NAMALWA (cell line): Measurements from ENCODE around the gene COA7.
"Not testable (repeated sequence)": the region's sequence is repeated elsewhere in the genome, so short reads cannot be mapped to it uniquely, and the experiment has no call there.

Experiments
- DNase-seq: peaks from one replicate; pipeline ENCODE4 v3.0.0-alpha.2; 2015; ENCODE audit warnings: low spot score

COA7 gene

DNA sequence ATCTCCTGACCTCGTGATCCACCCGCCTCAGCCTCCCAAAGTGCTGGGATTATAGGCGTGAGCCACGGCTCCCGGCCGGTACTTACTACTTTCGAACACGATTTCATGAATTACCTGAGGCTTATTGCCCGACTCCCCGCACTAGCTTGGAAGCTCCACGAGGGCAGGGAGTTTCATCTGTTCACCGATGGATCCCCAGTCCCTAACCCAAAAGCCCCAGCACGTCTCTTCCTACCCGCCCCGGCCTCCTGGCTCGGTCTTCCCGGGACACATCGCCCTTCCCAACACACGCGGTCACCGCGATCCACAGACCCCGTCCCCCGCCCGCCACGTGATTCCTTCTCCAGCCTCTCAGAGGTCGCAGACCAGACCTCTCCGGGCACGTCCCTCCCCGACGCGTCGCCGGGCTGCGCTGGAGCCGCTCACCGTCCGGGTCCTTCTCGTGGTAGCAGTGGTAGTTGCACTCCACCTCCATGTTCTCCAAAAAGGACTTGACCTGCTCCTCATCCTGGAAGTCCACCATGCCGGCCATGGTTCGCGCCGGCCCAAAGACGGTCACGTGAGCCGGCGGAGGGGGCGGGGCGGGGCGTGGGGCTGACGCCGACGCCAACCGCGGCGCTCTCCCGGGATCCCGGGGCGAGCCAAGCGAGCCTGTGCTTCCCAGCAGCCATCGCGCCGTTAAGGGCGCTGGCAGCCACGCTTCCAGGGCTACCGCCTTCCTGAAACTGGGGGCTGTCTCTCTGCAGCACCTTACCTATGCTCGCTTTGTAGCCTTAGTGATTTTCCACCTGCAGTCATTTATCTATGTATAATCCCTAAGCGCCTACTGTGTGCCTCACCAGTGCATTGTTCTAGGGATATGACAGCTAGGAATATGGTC is at the start of gene COA7:
TSS of gene COA7 (minus strand) at position 553 of the 880 bp plus-strand sequence. CDS start at position 532, 21 bp downstream.
- DNase-seq, result peak; percentile 65

GRCh38 chr1:52747450-52747849 is 49.3 kb upstream of the COA7 start:
- no peak for DNase-seq

- DNase-seq, result no peak
Measured at GRCh38 chr1:52746189-52746588, 48.0 kb upstream of the COA7 start.

- no peak for DNase-seq
Measured at GRCh38 chr1:52741259-52741658, 43.1 kb upstream of the COA7 start.

DNA sequence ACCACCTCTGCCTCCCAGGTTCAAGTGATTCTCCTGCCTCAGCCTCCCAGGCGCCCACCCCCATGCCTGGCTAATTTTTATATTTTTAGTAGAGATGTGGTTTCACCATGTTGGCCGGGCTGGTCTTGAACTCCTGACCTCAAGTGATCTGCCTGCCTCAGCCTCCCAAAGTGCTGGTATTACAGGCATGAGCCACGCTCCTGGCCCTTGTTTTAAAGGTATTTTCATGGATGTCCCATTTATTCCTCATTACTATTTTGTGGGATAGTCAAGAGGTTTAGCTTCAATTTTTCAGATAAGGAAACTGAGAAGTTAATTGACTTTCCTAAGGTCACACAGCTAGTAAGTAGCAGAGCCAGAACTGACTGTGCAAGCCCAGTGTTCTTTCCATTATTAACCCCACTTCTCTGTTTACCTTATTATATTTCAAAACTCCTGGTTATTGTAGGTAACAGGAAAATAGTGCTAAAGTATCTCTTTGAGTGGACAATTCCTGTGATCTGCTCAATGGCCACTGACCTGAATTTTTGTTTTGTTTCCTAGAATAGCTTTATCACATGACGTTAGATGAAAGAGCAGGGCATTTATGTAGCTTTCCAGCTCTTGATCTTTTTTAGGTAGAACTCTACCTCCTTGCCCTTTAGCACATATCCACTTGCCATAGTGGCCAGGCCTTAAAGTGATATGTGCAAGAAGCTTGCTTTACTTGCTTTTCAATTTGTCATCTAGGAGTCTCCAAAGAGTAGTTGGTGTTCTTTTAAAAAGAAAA is 41.7 kb upstream of the COA7 start:
- DNase-seq, result no peak

DNA sequence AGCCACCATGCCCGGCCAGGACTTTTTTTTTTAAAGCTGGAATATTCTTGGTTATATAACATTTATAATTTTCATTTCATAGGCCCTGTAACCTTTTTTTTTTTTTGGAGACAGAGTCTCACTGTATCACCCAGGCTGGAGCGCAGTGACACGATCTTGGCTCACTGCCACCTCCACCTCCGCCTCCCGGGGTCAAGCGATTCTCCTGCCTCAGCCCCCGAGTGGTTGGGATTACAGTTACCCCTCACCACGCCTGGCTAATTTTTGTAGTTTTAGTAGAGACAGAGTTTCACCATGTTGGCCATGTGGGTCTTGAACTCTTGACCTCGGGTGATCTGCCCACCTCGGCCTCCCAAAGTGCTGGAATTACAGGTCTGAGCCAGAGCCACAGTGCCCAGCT is 40.7 kb upstream of the COA7 start:
- no peak for DNase-seq

DNA sequence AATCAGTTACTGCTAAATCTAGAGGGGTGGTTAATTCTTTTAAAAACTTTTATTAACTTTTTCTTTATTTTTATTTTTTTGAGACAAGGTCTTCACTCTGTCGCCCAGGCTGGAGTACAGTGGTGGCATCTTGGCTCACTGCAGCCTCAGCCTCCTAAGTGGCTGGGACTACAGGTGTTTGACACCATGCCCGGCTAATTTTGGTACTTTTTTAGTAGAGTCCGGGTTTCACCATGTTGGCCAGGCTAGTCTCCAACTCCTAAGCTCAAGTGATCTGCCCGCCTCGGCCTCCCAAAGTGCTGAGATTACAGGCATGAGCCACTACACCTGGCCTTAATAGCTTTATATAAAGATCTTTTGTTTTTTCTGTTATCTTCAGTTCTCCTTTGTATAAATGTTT is 40.0 kb upstream of the COA7 start:
- no peak for DNase-seq

- not testable (repeated sequence) for DNase-seq
Measured at GRCh38 chr1:52735371-52735770, 37.2 kb upstream of the COA7 start.

DNA sequence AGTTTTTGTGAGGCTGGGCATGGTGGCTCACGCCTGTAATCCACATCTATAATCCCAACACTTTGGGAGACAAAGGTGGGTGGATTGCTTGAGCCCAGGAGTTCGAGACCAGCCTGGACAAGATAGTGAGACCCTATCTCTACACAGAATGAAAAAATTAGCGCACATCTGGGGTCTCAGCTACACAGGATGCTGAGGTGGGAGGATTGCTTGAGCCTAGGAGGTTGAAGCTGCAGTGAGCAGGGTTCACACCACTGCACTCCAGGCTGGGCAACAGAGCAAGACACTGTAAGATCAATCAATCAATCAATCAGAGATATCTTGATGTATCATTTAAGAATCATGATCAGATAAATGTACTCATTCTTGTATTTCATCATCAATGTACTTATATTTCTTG is 35.2 kb upstream of the COA7 start:
- DNase-seq, result no peak

DNA sequence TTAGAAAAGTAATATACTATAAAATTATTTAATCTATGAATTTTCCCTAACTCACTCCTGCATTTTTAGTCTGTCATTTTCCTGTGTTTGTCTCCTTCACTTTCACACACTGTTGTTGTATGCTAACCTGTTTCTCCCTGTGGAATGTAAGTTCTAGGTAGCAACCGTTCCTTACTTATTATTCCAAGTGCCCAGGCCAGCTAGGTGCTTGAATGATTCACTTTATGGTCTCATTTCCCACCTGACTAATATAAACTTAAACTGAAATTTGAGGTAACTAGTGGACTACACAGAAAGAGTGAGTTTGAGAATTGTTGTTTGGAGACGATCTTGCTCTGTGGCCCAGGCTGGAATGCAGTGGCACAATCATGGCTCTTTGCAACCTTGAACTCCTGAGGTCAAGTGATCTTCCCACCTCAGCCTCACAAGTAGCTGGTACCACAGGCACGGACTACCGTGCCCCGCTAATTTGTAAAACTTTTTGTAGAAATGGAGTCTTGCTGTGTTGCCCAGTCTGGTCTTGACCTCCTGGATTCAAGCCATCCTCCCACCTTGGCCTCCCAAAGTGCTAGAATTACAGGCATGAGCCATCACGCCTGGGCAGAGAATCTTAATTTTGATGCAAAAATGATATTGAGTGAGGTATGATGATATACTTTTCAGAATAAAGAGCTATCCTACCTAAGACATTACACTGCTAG is 30.0 kb upstream of the COA7 start:
- DNase-seq, result no peak

GRCh38 chr1:52727114-52727586 is 29.0 kb upstream of the COA7 start:
- no peak for DNase-seq

GRCh38 chr1:52726265-52727113 is 28.3 kb upstream of the COA7 start, which contains the start of gene ZYG11B:
ZYG11B (plus strand) TSS chr1:52726453; CDS start chr1:52726654, 201 bp downstream.
- DNase-seq, result peak; percentile 90

DNA sequence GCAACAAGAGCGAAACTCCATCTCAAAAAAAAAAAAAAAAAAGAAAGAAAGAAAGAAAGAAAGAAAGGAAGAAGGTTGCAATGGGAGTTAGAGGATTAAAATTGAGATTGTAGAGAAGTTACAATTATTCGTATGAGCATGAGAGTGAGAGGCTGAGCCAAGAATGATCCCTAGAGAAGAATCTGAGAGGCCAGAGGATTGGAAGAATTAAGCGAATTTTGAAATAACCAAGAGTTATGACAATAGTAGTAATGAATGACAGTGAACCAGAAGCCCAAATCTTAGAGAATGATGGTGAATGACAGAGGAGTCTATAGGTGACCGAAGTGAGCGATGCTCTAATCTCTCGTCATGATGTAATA is 27.7 kb upstream of the COA7 start:
- DNase-seq, result no peak

- no peak for DNase-seq
Measured at GRCh38 chr1:52723260-52723659, 25.1 kb upstream of the COA7 start.

GRCh38 chr1:52715296-52715695 is 17.1 kb upstream of the COA7 start:
- DNase-seq, result not testable (repeated sequence)

DNA sequence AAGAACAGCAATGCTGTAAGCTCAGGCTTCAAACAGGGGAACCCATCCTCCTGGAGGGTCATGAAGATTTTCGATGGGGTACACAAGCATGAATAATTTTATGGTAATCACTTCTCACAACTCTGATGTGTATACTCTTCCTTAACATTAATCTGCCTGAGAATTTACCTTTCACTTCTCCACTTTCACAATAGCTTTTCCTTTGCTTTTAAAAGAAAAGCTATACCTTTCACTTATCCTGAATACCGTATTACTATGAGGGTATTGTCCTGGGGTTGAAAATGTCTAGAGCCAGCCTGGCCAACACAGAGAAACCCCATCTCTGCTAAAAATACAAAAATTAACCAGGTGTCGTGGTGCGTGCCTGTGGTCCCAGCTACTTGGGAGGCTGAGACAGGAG is 15.4 kb upstream of the COA7 start:
- DNase-seq, result no peak

- no peak for DNase-seq
Measured at GRCh38 chr1:52709016-52709415, 10.9 kb upstream of the COA7 start.

- no peak for DNase-seq
Measured at GRCh38 chr1:52707927-52708655, 9.9 kb upstream of the COA7 start.

DNA sequence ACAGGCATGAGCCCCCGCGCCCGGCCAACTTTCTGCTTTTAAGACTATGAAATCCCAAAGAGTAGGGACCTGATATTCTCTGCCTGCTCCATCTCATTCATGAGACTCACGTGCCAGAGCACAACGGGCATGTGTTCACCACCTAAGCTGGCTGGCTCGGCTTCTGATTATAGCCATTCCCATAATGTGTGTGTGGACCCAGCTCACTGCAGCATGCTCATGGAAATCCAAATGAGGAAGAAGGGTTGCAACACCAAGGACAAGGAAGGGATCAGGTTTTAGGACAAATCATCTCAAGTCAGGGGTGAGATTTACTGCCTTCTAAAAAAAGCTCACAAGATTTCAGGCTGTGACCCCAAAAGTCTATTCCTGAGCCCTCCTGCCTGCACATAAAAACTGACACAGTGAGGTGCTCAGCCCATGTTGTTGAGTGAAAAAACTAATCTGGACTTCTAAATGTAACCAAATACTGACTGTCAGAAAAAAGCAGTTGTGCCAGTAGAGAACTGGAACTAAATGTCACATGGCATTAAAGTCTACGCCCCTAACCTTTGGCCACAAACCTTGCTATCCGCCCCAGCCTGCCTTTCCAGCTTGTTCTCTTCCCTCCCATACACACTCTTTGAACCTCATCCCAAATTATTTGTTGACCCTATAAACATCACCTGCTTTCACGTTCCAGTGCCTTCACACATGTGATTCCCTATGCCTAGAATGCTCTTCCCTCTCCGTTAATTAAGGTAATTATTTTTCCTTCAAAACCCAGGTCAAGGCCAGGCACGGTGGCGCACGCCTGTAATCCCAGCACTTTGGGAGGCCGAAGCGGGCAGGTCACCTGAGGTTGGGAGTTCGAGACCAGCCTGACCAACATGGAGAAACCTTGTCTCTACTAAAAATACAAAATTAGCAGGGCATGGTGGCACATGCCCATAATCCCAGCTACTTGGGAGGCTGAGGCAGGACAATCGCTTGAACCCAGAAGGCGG is 9.1 kb upstream of the COA7 start:
- DNase-seq, result no peak
